HEK293 (cell line): Measurements from ENCODE around the gene PDIA6.

Source experiments
- ATF2 ChIP-seq: fragments of 450-650 bp; formaldehyde crosslinking; IDR thresholded peaks from 2 replicates; pipeline ENCODE4 v1.5.1; 2016; ENCODE audit warnings: missing biosample characterization, missing genetic modification characterization, low read depth
- CTCF ChIP-seq: fragments of 450-650 bp; formaldehyde crosslinking; IDR thresholded peaks from 2 replicates; pipeline ENCODE4 v1.5.1; 2016; ENCODE audit warnings: missing biosample characterization, missing genetic modification characterization
- ELK4 ChIP-seq: IDR thresholded peaks from 2 replicates; pipeline ENCODE4 v1.6.1; 2011; ENCODE audit warnings: mild to moderate bottlenecking, low read depth, low read length, borderline replicate concordance
- KLF7 ChIP-seq: fragments of 450-650 bp; formaldehyde crosslinking; IDR thresholded peaks from 2 replicates; pipeline ENCODE4 v1.5.1; 2016; ENCODE audit warnings: missing biosample characterization, missing genetic modification characterization, borderline replicate concordance
- ZBTB17 ChIP-seq: fragments of 450-650 bp; formaldehyde crosslinking; IDR thresholded peaks from 2 replicates; pipeline ENCODE4 v1.5.1; 2016; ENCODE audit warnings: missing biosample characterization, missing genetic modification characterization
- ZNF184 ChIP-seq: fragments of 450-650 bp; IDR thresholded peaks from 2 replicates; pipeline ENCODE4 v1.5.1; 2018; ENCODE audit warnings: missing biosample characterization, mild to moderate bottlenecking, missing genetic modification characterization
- ZNF510 ChIP-seq: fragments of 450-650 bp; formaldehyde crosslinking; IDR thresholded peaks from 2 replicates; pipeline ENCODE4 v1.5.1; 2018; ENCODE audit warnings: mild to moderate bottlenecking, missing genetic modification characterization, missing biosample characterization; ENCODE audit not compliant: insufficient replicate concordance
- ZNF549 ChIP-seq: fragments of 450-650 bp; IDR thresholded peaks from 2 replicates; pipeline ENCODE4 v1.5.1; 2018; ENCODE audit warnings: missing biosample characterization, missing genetic modification characterization, mild to moderate bottlenecking, inconsistent platforms, moderate library complexity
- ZNF777 ChIP-seq: fragments of 450-650 bp; formaldehyde crosslinking; IDR thresholded peaks from 2 replicates; pipeline ENCODE4 v1.5.1; 2017; ENCODE audit warnings: missing biosample characterization, missing genetic modification characterization, borderline replicate concordance
- ZNF785 ChIP-seq: fragments of 450-650 bp; formaldehyde crosslinking; IDR thresholded peaks from 2 replicates; pipeline ENCODE4 v1.5.1; 2016; ENCODE audit warnings: missing biosample characterization, missing genetic modification characterization

GRCh38 chr2:10790228-10790973 lies 22.2 kb downstream of the PDIA6 start:
- TF ChIP-seq ELK4 (no peak), CTCF (tag by site-specific recombination) (no peak), ZNF777 (tag by site-specific recombination) (no peak), ZNF184 (no peak), ZNF549 (tag by site-specific recombination) (no peak), ZBTB17 (tag by site-specific recombination) (no peak), KLF7 (tag by site-specific recombination) (no peak), ZNF785 (no peak), ZNF510 (no peak), ATF2 (tag by site-specific recombination) (no peak)
